Kidney epithelial cell (primary cell): ENCODE results near the gene IFNLR1. TPM values are rescaled to one million over a fixed set of nuclear protein-coding genes. Genes with fewer than 3 reads are reported as not detected.

Source experiments
- DNase-seq: peaks from one replicate; pipeline ENCODE4 v3.0.0-alpha.2; 2010; ENCODE audit warnings: low read depth
- H3K27me3 ChIP-seq: 2 replicates; pipeline ENCODE4 v1.6.0; 2011; ENCODE audit warnings: low read length; ENCODE audit not compliant: control insufficient read depth, insufficient read depth
- H3K36me3 ChIP-seq: 2 replicates; pipeline ENCODE4 v1.5.1; 2011; ENCODE audit warnings: low read length; ENCODE audit not compliant: control insufficient read depth, insufficient read depth
- H3K4me3 ChIP-seq: 2 replicates; pipeline ENCODE4 v1.5.1; 2011; ENCODE audit warnings: low read depth, mild to moderate bottlenecking, control low read depth, low read length
- total RNA-seq: library from RNA; depleted of rRNA; stranded (reverse); fragments of >200 nt; gene quantifications from 2 replicates; pipeline ENCODE4 v1.2.3, GENCODE V29; 2015
- TF ChIP-seq, protein P1 (sequence below): IDR thresholded peaks from 2 replicates; pipeline ENCODE4 v1.5.1; 2011; ENCODE audit warnings: mild to moderate bottlenecking, moderate library complexity, low read length, control low read depth, inconsistent platforms; ENCODE audit not compliant: insufficient read depth, poor library complexity, severe bottlenecking

The IFNLR1 gene
- total RNA-seq, 1 donor from 2014 or later, result 6.7 TPM

DNA sequence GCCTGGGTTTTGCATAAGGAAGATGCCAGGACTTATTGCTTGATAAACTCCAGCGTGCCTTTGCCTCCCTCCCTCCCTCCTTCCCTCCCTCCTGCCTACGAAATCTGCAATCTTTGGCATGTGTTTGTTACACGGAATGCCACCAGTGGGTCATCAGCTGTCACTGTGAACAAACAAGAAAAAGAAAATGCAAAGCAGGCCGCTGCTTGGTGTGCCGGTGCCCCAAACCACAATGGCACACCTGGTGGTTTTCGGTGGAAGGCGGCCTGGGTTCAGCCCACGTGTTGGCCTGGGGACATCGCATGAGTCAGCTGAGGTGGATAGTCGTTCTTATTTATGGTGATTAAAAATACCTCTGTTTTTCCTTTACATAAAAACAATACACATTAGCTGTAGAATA lies 16.3 kb upstream of the IFNLR1 start:
- no peak for DNase-seq
- Histone ChIP-seq H3K4me3 (no peak overlapping the region), H3K36me3 (no peaks in the 10 kb centered on the region), H3K27me3 (peaks cover 4% of the 10 kb centered on the region)
- TF ChIP-seq, protein P1, sequence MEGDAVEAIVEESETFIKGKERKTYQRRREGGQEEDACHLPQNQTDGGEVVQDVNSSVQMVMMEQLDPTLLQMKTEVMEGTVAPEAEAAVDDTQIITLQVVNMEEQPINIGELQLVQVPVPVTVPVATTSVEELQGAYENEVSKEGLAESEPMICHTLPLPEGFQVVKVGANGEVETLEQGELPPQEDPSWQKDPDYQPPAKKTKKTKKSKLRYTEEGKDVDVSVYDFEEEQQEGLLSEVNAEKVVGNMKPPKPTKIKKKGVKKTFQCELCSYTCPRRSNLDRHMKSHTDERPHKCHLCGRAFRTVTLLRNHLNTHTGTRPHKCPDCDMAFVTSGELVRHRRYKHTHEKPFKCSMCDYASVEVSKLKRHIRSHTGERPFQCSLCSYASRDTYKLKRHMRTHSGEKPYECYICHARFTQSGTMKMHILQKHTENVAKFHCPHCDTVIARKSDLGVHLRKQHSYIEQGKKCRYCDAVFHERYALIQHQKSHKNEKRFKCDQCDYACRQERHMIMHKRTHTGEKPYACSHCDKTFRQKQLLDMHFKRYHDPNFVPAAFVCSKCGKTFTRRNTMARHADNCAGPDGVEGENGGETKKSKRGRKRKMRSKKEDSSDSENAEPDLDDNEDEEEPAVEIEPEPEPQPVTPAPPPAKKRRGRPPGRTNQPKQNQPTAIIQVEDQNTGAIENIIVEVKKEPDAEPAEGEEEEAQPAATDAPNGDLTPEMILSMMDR, result no peak

DNA sequence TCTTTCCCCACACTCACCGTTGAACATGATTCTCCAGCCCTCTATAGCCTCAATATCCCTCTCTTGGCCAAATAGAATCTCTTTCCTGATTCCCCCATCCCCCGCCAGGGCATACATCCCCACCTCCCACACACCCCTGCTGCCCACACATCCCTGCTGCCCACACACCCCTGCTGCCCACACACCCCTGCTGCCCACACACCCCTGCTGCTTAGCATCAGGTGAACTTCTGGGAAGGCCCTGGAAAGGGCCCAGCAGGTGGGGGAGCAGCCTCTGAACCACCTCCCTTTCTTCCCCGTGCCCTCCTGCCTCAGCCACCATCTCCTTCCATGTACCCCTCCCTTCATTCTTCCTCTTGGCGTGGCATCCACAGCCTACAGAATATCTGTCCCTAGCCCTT lies 15.9 kb upstream of the IFNLR1 start:
- H3K27me3 ChIP-seq, result peaks cover 4% of the 10 kb centered on the region
- TF ChIP-seq, protein P1, result no peak

GRCh38 chr1:24202556-24202955 lies 15.5 kb upstream of the IFNLR1 start:
- Histone ChIP-seq H3K36me3 (no peaks in the 10 kb centered on the region), H3K27me3 (peaks cover 4% of the 10 kb centered on the region), H3K4me3 (no peak overlapping the region)
- TF ChIP-seq, protein P1, result no peak
- DNase-seq, result no peak

More for the DNA sequence above, 15.9 kb upstream of the IFNLR1 start:
- DNase-seq, result no peak
- Histone ChIP-seq H3K4me3 (no peak overlapping the region), H3K36me3 (no peaks in the 10 kb centered on the region)

GRCh38 chr1:24201941-24202440 lies 14.9 kb upstream of the IFNLR1 start:
- Histone ChIP-seq H3K4me3 (no peak overlapping the region), H3K27me3 (peaks cover 4% of the 10 kb centered on the region), H3K36me3 (no peaks in the 10 kb centered on the region)
- TF ChIP-seq, protein P1, result peak; percentile 77
- DNase-seq, result peak; percentile 76

DNA sequence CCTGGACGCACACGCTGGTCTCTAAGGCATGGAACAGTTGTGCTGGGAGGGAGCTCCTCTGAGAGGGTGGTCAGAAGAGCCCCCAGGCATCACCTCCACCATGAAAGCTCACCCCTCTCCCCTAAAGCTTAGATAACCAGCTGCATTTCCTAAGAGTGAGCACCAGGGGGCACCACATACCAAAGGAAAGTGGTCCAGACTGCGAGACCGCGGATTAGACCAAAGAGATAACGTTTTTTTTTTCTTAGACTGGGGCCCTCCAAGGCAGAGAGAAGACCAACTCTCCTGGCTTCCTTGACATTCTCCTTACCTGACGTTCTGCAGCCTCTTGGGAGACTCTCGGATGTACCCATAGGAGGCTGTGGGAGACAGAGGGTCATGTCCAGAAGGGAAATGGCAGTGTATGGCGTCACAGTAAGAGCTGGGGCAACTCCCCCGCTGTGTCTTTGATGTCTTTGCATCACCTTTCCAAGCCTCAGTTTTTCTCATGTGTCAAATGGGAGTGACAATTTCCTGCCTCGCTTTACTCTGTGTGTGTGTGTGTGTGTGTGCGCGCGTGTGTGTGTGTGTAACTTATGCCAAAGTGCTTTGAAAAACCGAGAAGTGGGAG lies 12.3 kb upstream of the IFNLR1 start:
- no peak for DNase-seq
- H3K27me3 ChIP-seq, result no peaks in the 10 kb centered on the region
- H3K36me3 ChIP-seq, result no peaks in the 10 kb centered on the region
- no peak overlapping the region for H3K4me3 ChIP-seq
- TF ChIP-seq, protein P1, result peak; percentile 82

DNA sequence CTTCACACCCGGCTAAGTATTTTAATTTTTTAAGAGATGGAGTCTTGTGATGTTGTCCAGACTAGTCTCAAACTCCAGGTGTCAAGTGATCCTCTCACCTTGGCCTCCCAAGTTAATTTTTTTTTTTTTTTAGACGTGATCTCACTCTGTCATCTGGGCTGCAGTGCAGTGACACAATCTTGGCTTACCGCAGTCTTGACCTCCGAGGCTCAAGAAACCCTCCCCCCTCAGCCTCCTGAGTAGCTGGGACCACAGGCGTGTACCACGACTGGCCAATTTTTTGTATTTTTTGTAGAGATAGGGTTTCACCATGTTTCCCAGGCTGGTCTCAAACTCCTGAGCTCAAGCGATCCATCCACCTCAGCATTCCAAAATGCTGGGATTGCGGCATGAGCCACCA lies 11.7 kb upstream of the IFNLR1 start:
- DNase-seq, result no peak
- TF ChIP-seq, protein P1, result no peak
- H3K4me3 ChIP-seq, result no peak overlapping the region
- H3K36me3 ChIP-seq, result no peaks in the 10 kb centered on the region
- H3K27me3 ChIP-seq, result no peaks in the 10 kb centered on the region
